GM21786 (cell line): ENCODE results near the gene ADGRE1.

Experiments used
- ATAC-seq: cut with Tn5 transposase; IDR thresholded peaks from one replicate; pipeline ENCODE4 v1.9.1; 2021; ENCODE audit not compliant: unreplicated experiment

Gene ADGRE1

GRCh38 chr19:6947745-6948144 lies 60.4 kb downstream of the ADGRE1 start:
- no peak for ATAC-seq

GRCh38 chr19:6948884-6949283 lies 61.5 kb downstream of the ADGRE1 start:
- ATAC-seq = no peak

GRCh38 chr19:6952956-6953355 lies 65.6 kb downstream of the ADGRE1 start:
- no peak for ATAC-seq

GRCh38 chr19:6955082-6955481 lies 67.7 kb downstream of the ADGRE1 start:
- no peak for ATAC-seq

- no peak for ATAC-seq
These were observed 69.2 kb downstream of the ADGRE1 start for GRCh38 chr19:6956573-6956972.

- no peak for ATAC-seq
These were observed 71.4 kb downstream of the ADGRE1 start for GRCh38 chr19:6958791-6959190.

- no peak for ATAC-seq
These were observed 76.0 kb downstream of the ADGRE1 start for GRCh38 chr19:6963244-6963852.

GRCh38 chr19:6963937-6964336 lies 76.6 kb downstream of the ADGRE1 start:
- ATAC-seq = no peak

GRCh38 chr19:6967967-6968366 lies 80.6 kb downstream of the ADGRE1 start:
- ATAC-seq = no peak

GRCh38 chr19:6969490-6969889 lies 82.1 kb downstream of the ADGRE1 start:
- no peak for ATAC-seq

GRCh38 chr19:6970021-6970420 lies 82.6 kb downstream of the ADGRE1 start:
- ATAC-seq = no peak

- no peak for ATAC-seq
These were observed 83.1 kb downstream of the ADGRE1 start for GRCh38 chr19:6970443-6970842.

GRCh38 chr19:6971366-6971765 lies 84.0 kb downstream of the ADGRE1 start:
- no peak for ATAC-seq

GRCh38 chr19:6976197-6976596 lies 88.8 kb downstream of the ADGRE1 start:
- ATAC-seq = no peak

GRCh38 chr19:6979399-6979798 lies 92.0 kb downstream of the ADGRE1 start:
- no peak for ATAC-seq

- ATAC-seq = no peak
These were observed 96.1 kb downstream of the ADGRE1 start for GRCh38 chr19:6983448-6983847.

GRCh38 chr19:6987850-6988249 lies 100.5 kb downstream of the ADGRE1 start:
- ATAC-seq = no peak

- ATAC-seq = no peak
These were observed 100.9 kb downstream of the ADGRE1 start for GRCh38 chr19:6988257-6988656.
